Nephron (organoid): ENCODE data around the gene TRPM7.

Experiments
- H3K27ac Mint-ChIP-seq, 3 experiments: 2 replicates each; pipeline ENCODE4 v1.8.0; 2020; ENCODE audit warnings: mixed read lengths in 3 of 3, mild to moderate bottlenecking in 2 of 3, moderate library complexity in 1 of 3
- H3K27me3 Mint-ChIP-seq: 2 replicates; pipeline ENCODE4 v1.8.0; 2021; ENCODE audit warnings: low read depth, mild to moderate bottlenecking, moderate library complexity, mixed read lengths
- H3K36me3 Mint-ChIP-seq: 2 replicates; pipeline ENCODE4 v1.8.0; 2020; ENCODE audit warnings: low read depth, mixed read lengths
- H3K4me1 Mint-ChIP-seq: 2 replicates; pipeline ENCODE4 v1.8.0; 2020; ENCODE audit warnings: mixed read lengths
- H3K4me3 Mint-ChIP-seq, 3 experiments: 2 replicates each; pipeline ENCODE4 v1.8.0; 2020; ENCODE audit warnings: mild to moderate bottlenecking in 3 of 3, mixed read lengths in 3 of 3, moderate library complexity in 2 of 3
- H3K9me3 Mint-ChIP-seq: 2 replicates; pipeline ENCODE4 v1.8.0; 2020; ENCODE audit warnings: mixed read lengths
- CTCF ChIP-seq, 3 experiments: fragments of 200-600 bp; sonication (generic); IDR thresholded peaks; one replicate each; pipeline ENCODE4 v1.5.0; 2021; ENCODE audit warnings: antibody characterized with exemption in 3 of 3; ENCODE audit not compliant: unreplicated experiment in 3 of 3

The TRPM7 gene

GRCh38 chr15:50531163-50531562 is 155.4 kb downstream of the TRPM7 start:
- no peak for TF ChIP-seq CTCF (IDR thresholded peaks at IDR 0.05; ENCODE audit: unreplicated experiment in 3 of 3)
- no peak overlapping the region for H3K4me3 Mint-ChIP-seq
- H3K36me3 Mint-ChIP-seq: peaks cover 3% of the 10 kb centered on the region

GRCh38 chr15:50523851-50524251 is 162.7 kb downstream of the TRPM7 start:
- Mint-ChIP-seq H3K4me1 (peaks cover 11% of the 10 kb centered on the region), H3K9me3 (peaks cover 6% of the 10 kb centered on the region), H3K27ac (peak overlapping the region in 2 of 3 experiments; percentile 79 to 90), H3K27me3 (no peaks in the 10 kb centered on the region), H3K36me3 (peaks cover 6% of the 10 kb centered on the region), H3K4me3 (no peak overlapping the region)
- TF ChIP-seq CTCF (IDR thresholded peaks at IDR 0.05; ENCODE audit: unreplicated experiment in 3 of 3): no peak

More at GRCh38 chr15:50531163-50531562, 155.4 kb downstream of the TRPM7 start:
- no peaks in the 10 kb centered on the region for H3K4me1 Mint-ChIP-seq
- H3K9me3 Mint-ChIP-seq: no peaks in the 10 kb centered on the region
- H3K27ac Mint-ChIP-seq: no peak overlapping the region
- H3K27me3 Mint-ChIP-seq: no peaks in the 10 kb centered on the region

- Mint-ChIP-seq H3K9me3 (peaks cover 24% of the 10 kb centered on the region), H3K27ac (peak overlapping the region in 2 of 3 experiments; percentile 51 to 81), H3K27me3 (no peaks in the 10 kb centered on the region), H3K4me3 (no peak overlapping the region), H3K4me1 (peaks cover 11% of the 10 kb centered on the region), H3K36me3 (peaks cover 13% of the 10 kb centered on the region)
- TF ChIP-seq CTCF (IDR thresholded peaks at IDR 0.05; ENCODE audit: unreplicated experiment in 3 of 3): no peak
Observed at GRCh38 chr15:50519740-50520425, 166.7 kb downstream of the TRPM7 start.

- peaks cover 9% of the 10 kb centered on the region for H3K36me3 Mint-ChIP-seq
- H3K27ac Mint-ChIP-seq: no peak overlapping the region
- H3K4me3 Mint-ChIP-seq: no peak overlapping the region
- H3K4me1 Mint-ChIP-seq: no peaks in the 10 kb centered on the region
- TF ChIP-seq CTCF (IDR thresholded peaks at IDR 0.05; ENCODE audit: unreplicated experiment in 3 of 3): no peak
- H3K27me3 Mint-ChIP-seq: no peaks in the 10 kb centered on the region
- peaks cover 15% of the 10 kb centered on the region for H3K9me3 Mint-ChIP-seq
Observed at GRCh38 chr15:50513001-50513400, 173.6 kb downstream of the TRPM7 start.
